SH-SY5Y (cell line): ENCODE measurements around the gene DIDO1.

ENCODE experiments used
- GATA2 ChIP-seq: IDR thresholded peaks from 2 replicates; pipeline ENCODE4 v1.6.1; 2011; ENCODE audit warnings: mild to moderate bottlenecking, low read depth, low read length
- GATA3 ChIP-seq: IDR thresholded peaks from 2 replicates; pipeline ENCODE4 v1.6.1; 2011; ENCODE audit warnings: low read depth, mild to moderate bottlenecking, low read length, moderate library complexity

- no peak for TF ChIP-seq GATA2
- TF ChIP-seq GATA3: no peak
These were observed 97.6 kb downstream of the DIDO1 start for GRCh38 chr20:62828511-62829230.
